Measurements from ENCODE around the gene TRPM7.

GRCh38 chr15:50685191-50685975, 1.2 kb downstream of the TRPM7 start:
- TF ChIP-seq POLR2A (IDR thresholded peaks at IDR 0.05) (no peak), POLR2AphosphoS5 (IDR thresholded peaks at IDR 0.05) (no peak)
- TF ChIP-seq, protein P1, sequence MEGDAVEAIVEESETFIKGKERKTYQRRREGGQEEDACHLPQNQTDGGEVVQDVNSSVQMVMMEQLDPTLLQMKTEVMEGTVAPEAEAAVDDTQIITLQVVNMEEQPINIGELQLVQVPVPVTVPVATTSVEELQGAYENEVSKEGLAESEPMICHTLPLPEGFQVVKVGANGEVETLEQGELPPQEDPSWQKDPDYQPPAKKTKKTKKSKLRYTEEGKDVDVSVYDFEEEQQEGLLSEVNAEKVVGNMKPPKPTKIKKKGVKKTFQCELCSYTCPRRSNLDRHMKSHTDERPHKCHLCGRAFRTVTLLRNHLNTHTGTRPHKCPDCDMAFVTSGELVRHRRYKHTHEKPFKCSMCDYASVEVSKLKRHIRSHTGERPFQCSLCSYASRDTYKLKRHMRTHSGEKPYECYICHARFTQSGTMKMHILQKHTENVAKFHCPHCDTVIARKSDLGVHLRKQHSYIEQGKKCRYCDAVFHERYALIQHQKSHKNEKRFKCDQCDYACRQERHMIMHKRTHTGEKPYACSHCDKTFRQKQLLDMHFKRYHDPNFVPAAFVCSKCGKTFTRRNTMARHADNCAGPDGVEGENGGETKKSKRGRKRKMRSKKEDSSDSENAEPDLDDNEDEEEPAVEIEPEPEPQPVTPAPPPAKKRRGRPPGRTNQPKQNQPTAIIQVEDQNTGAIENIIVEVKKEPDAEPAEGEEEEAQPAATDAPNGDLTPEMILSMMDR (IDR thresholded peaks at IDR 0.05): no peak
